ENCODE measurements around the gene WNT3A.

GRCh38 chr1:228091084-228091483 lies 84.3 kb downstream of the WNT3A start:
- TF ChIP-seq, protein P1, sequence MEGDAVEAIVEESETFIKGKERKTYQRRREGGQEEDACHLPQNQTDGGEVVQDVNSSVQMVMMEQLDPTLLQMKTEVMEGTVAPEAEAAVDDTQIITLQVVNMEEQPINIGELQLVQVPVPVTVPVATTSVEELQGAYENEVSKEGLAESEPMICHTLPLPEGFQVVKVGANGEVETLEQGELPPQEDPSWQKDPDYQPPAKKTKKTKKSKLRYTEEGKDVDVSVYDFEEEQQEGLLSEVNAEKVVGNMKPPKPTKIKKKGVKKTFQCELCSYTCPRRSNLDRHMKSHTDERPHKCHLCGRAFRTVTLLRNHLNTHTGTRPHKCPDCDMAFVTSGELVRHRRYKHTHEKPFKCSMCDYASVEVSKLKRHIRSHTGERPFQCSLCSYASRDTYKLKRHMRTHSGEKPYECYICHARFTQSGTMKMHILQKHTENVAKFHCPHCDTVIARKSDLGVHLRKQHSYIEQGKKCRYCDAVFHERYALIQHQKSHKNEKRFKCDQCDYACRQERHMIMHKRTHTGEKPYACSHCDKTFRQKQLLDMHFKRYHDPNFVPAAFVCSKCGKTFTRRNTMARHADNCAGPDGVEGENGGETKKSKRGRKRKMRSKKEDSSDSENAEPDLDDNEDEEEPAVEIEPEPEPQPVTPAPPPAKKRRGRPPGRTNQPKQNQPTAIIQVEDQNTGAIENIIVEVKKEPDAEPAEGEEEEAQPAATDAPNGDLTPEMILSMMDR (optimal IDR thresholded peaks at IDR 0.05 in 1 of 3, IDR thresholded peaks at IDR 0.05 in 1 of 3, conservative IDR thresholded peaks at IDR 0.05 in 1 of 3; ENCODE audit: extremely low read depth in 1 of 3, insufficient read depth in 2 of 3, low read length in 3 of 3), result no peak
- no peak for TF ChIP-seq EZH2 (IDR thresholded peaks at IDR 0.05; ENCODE audit: low read length)

All from keratinocyte (primary cell).